ENCODE measurements around the gene ASB4.

Gene ASB4

DNA sequence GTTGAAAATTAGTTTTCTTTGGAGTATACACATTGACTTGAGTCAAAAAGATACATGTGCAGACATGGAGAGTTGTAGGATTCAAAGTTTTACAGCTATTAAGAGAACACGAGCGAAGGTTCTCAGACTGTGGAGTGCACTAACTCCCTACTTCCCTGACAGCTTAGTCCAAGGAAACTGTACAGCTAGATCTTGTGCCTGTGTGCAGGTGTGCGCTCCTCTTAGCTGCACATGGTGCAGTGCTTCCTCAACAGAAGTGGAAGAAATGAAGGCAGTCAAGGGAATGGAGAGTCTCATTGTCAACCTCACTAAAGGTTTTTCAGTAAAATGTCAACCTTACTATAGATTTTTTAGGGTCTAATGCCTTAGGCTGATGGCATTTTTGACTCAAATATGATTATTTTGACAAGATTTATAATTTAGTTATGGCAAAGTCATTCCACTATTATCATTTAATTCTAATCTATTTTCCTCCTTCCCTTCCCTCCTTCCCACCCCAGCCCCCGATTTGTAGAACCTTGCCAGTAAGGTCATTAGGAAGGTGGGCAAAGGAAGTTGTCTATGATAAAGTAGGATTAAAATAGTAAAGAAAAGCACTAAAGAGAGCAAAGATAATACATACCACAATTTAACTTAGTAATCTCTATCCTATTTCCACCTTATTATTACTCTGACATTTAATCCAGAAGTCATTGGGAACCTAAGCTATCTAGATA is 97.0 kb downstream of the ASB4 start:
- no peak overlapping the region for H3K9ac ChIP-seq (ENCODE audit: low read length)
- H3F3A ChIP-seq (ENCODE audit: insufficient read depth, low read length) = no peaks in the 10 kb centered on the region

DNA sequence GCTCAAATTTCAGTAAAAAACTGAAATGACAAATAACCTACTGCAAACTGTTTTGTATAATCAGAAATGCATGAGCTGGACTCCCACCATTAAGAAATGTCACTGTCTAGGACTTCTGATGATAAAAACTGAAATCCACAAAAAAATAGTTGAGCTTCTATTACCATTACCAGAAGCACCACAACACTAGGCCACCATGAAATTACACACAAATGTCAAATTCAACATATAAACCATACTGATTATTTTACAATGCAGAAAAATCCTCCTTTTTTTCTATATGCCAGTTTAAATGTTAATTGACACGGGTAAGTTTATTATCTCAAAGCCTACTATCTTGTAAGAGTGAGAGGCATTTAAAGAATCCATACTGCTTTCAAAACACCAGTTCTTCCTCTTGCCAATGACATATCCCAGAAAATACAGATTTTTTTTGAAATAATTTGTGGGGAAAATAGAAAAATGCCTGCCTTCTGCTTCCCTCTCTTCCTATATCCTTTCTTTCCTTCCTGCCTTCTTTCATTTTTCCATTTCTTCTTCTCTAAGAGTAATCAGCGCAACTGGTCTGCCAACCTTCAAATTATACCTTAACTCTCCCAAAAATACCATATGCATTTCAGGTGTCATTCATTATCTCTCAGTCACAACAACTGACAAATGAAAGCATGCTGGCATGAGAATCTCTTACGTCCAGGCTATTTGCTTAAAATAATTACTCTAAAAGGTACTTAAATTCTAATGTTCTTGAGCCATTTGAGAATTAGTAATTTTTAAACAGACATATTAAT is 98.3 kb downstream of the ASB4 start:
- Histone ChIP-seq H3K4me3 (ENCODE audit: low read length) (no peak overlapping the region), H3K9ac (ENCODE audit: low read length) (no peak overlapping the region), H2AFZ (ENCODE audit: low read length) (no peak overlapping the region), H3K9me2 (replicated peaks; ENCODE audit: insufficient read depth, low read length) (no peaks in the 10 kb centered on the region), H3K79me2 (ENCODE audit: low read length) (no peaks in the 10 kb centered on the region), H4K20me1 (ENCODE audit: insufficient read depth, low read length) (no peaks in the 10 kb centered on the region), H3K4me2 (ENCODE audit: low read depth, low read length) (no peak overlapping the region), H3K9me3 (replicated peaks; ENCODE audit: insufficient read depth, low read length) (no peaks in the 10 kb centered on the region), H3K27ac (ENCODE audit: low read length) (no peak overlapping the region), H3F3A (ENCODE audit: insufficient read depth, low read length) (no peaks in the 10 kb centered on the region), H3K36me3 (replicated peaks; ENCODE audit: insufficient read depth, low read length) (no peaks in the 10 kb centered on the region), H3K27me3 (replicated peaks; ENCODE audit: insufficient read depth, low read length) (no peaks in the 10 kb centered on the region), H3K4me1 (ENCODE audit: low read length) (no peaks in the 10 kb centered on the region)
- no peak for DNase-seq
- TF ChIP-seq EZH2phosphoT487 (IDR thresholded peaks at IDR 0.05; ENCODE audit: low read length) = no peak
- TF ChIP-seq EZH2 (optimal IDR thresholded peaks at IDR 0.05; ENCODE audit: low read depth, low read length) = no peak
- TF ChIP-seq, protein P1, sequence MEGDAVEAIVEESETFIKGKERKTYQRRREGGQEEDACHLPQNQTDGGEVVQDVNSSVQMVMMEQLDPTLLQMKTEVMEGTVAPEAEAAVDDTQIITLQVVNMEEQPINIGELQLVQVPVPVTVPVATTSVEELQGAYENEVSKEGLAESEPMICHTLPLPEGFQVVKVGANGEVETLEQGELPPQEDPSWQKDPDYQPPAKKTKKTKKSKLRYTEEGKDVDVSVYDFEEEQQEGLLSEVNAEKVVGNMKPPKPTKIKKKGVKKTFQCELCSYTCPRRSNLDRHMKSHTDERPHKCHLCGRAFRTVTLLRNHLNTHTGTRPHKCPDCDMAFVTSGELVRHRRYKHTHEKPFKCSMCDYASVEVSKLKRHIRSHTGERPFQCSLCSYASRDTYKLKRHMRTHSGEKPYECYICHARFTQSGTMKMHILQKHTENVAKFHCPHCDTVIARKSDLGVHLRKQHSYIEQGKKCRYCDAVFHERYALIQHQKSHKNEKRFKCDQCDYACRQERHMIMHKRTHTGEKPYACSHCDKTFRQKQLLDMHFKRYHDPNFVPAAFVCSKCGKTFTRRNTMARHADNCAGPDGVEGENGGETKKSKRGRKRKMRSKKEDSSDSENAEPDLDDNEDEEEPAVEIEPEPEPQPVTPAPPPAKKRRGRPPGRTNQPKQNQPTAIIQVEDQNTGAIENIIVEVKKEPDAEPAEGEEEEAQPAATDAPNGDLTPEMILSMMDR (IDR thresholded peaks at IDR 0.05; ENCODE audit: low read length) = no peak

More for the DNA sequence above, 97.0 kb downstream of the ASB4 start:
- H3K9me3 ChIP-seq (replicated peaks; ENCODE audit: insufficient read depth, low read length) = no peaks in the 10 kb centered on the region
- no peak overlapping the region for H2AFZ ChIP-seq (ENCODE audit: low read length)
- no peaks in the 10 kb centered on the region for H3K27me3 ChIP-seq (replicated peaks; ENCODE audit: insufficient read depth, low read length)
- no peak overlapping the region for H3K27ac ChIP-seq (ENCODE audit: low read length)
- no peak overlapping the region for H3K4me3 ChIP-seq (ENCODE audit: low read length)
- H3K36me3 ChIP-seq (replicated peaks; ENCODE audit: insufficient read depth, low read length) = no peaks in the 10 kb centered on the region
- TF ChIP-seq EZH2 (optimal IDR thresholded peaks at IDR 0.05; ENCODE audit: low read depth, low read length) (no peak), EZH2phosphoT487 (IDR thresholded peaks at IDR 0.05; ENCODE audit: low read length) (no peak)
- TF ChIP-seq, protein P1 (IDR thresholded peaks at IDR 0.05; ENCODE audit: low read length) = no peak
- H3K4me2 ChIP-seq (ENCODE audit: low read depth, low read length) = no peak overlapping the region
- no peaks in the 10 kb centered on the region for H3K79me2 ChIP-seq (ENCODE audit: low read length)
- H4K20me1 ChIP-seq (ENCODE audit: insufficient read depth, low read length) = no peaks in the 10 kb centered on the region
- H3K9me2 ChIP-seq (replicated peaks; ENCODE audit: insufficient read depth, low read length) = no peaks in the 10 kb centered on the region
- no peak for DNase-seq
- H3K4me1 ChIP-seq (ENCODE audit: low read length) = peaks cover 10% of the 10 kb centered on the region

DNA sequence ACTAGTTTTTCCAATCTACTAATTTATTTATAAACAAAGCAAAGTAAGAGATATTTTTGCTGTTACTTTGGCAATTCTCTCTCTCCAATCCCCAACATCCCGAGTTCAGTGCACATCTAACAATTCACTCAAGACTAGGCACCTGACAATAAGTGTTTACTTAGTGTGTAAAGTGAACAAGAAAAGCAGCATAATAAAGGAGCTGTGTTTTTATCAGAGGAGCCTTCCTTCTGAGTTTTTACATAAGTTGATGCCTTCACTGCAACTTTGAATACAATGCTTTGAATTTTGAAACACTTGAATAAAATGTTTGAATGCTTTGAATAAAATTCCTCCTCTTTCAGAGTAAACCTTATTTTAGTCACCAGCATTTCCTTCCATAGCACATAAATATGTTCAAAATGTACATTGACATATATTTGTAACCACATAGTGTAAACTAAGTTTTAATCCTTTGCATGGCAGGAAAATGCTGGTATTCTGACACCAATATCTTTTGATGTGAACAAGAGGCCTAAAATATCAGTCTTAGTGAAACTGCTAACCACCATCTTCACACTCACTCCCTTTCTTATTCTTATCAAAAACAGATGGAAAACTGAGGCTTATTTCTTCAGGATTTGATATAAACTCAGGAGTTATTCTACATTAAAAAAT is 99.2 kb downstream of the ASB4 start:
- Histone ChIP-seq H3K9me3 (replicated peaks; ENCODE audit: insufficient read depth, low read length) (no peaks in the 10 kb centered on the region), H4K20me1 (ENCODE audit: insufficient read depth, low read length) (no peaks in the 10 kb centered on the region), H3K4me3 (ENCODE audit: low read length) (no peak overlapping the region), H2AFZ (ENCODE audit: low read length) (no peak overlapping the region), H3K27me3 (replicated peaks; ENCODE audit: insufficient read depth, low read length) (no peaks in the 10 kb centered on the region), H3F3A (ENCODE audit: insufficient read depth, low read length) (no peaks in the 10 kb centered on the region), H3K4me1 (ENCODE audit: low read length) (no peaks in the 10 kb centered on the region), H3K27ac (ENCODE audit: low read length) (no peak overlapping the region), H3K9me2 (replicated peaks; ENCODE audit: insufficient read depth, low read length) (no peaks in the 10 kb centered on the region), H3K9ac (ENCODE audit: low read length) (no peak overlapping the region), H3K36me3 (replicated peaks; ENCODE audit: insufficient read depth, low read length) (no peaks in the 10 kb centered on the region), H3K79me2 (ENCODE audit: low read length) (no peaks in the 10 kb centered on the region), H3K4me2 (ENCODE audit: low read depth, low read length) (no peak overlapping the region)
- no peak for DNase-seq
- TF ChIP-seq EZH2 (optimal IDR thresholded peaks at IDR 0.05; ENCODE audit: low read depth, low read length) = no peak
- TF ChIP-seq, protein P1 (IDR thresholded peaks at IDR 0.05; ENCODE audit: low read length) = no peak

Data from MM.1S (cell line).